Activated CD4-positive, alpha-beta memory T cell treated with anti-CD3 and anti-CD28 coated beads for 36 hours (primary cell): Measurements from ENCODE around the gene MYRF. TPM values are rescaled to one million over a fixed set of nuclear protein-coding genes. Genes with fewer than 3 reads are reported as not detected.
A peak's percentile ranks its signal among the peaks of the same experiment; 100 is the strongest.

Source experiments
- CTCF ChIA-PET: fragments of 350-600 bp; sonication (Branson Sonifier 250); formaldehyde crosslinking; loops from one replicate; lab custom pipeline; 2021; ENCODE audit warnings: antibody characterized with exemption, inconsistent platforms; lab: Charles Lee
- POLR2A ChIA-PET: fragments of 350-600 bp; sonication (Branson Sonifier 250); formaldehyde crosslinking; loops from one replicate; lab custom pipeline; 2021; ENCODE audit warnings: antibody characterized with exemption; lab: Charles Lee
- DNase-seq: peaks from one replicate; pipeline ENCODE4 v3.0.0-alpha.2; 2020
- H3K27ac Mint-ChIP-seq: one replicate; pipeline ENCODE4 v1.8.0; 2021; ENCODE audit warnings: mixed read lengths
- H3K27me3 Mint-ChIP-seq: one replicate; pipeline ENCODE4 v1.8.0; 2021; ENCODE audit warnings: mixed read lengths
- H3K36me3 Mint-ChIP-seq: one replicate; pipeline ENCODE4 v1.8.0; 2021; ENCODE audit warnings: mixed read lengths
- H3K4me1 Mint-ChIP-seq: one replicate; pipeline ENCODE4 v1.8.0; 2021; ENCODE audit warnings: low read depth, mixed read lengths
- H3K4me3 Mint-ChIP-seq: one replicate; pipeline ENCODE4 v1.8.0; 2021; ENCODE audit warnings: mild to moderate bottlenecking, mixed read lengths
- H3K9me3 Mint-ChIP-seq: one replicate; pipeline ENCODE4 v1.8.0; 2021; ENCODE audit warnings: mixed read lengths
- intact Hi-C: fragments of 100-400 bp; cut with micrococcal nuclease; formaldehyde crosslinking; loops from one replicate; pipeline ENCODE4 v1.15.1; 2023
- total RNA-seq, 2 experiments: library from RNA; stranded (reverse); gene quantifications; one replicate each; pipeline ENCODE4 v1.2.3, GENCODE V29; 2021

The MYRF gene
- total RNA-seq, 2 experiments from 2014 or later: 1.2 to 1.4 TPM

GRCh38 chr11:61733120-61733978 lies 19.1 kb upstream of the MYRF start:
- Mint-ChIP-seq H3K27ac (no peak overlapping the region), H3K36me3 (no peaks in the 10 kb centered on the region), H3K4me3 (no peak overlapping the region), H3K9me3 (no peaks in the 10 kb centered on the region), H3K4me1 (peaks cover 2% of the 10 kb centered on the region), H3K27me3 (no peaks in the 10 kb centered on the region)
- POLR2A ChIA-PET: interaction anchor here (1.3 kb wide), 1 partner anchor 35 kb away, joined by 3 read pairs; no protein-coding TSS in a partner anchor
- CTCF ChIA-PET: interaction anchor here (0.5 to 4.0 kb wide), 43 partner anchors 9 to 1844 kb away, joined by 3 to 59 read pairs (median 5); partner anchors contain the start of gene DAGLA
- intact Hi-C loops: loop anchor here (1.0 kb wide), 2 partner anchors 37 to 53 kb away; partner anchors contain the start of gene DAGLA
- DNase-seq: peak; percentile 90

GRCh38 chr11:61734767-61735166 lies 17.7 kb upstream of the MYRF start:
- intact Hi-C loops: no loop called here
- no peak overlapping the region for H3K27ac Mint-ChIP-seq
- H3K9me3 Mint-ChIP-seq: no peaks in the 10 kb centered on the region
- H3K27me3 Mint-ChIP-seq: no peaks in the 10 kb centered on the region
- POLR2A ChIA-PET: no interaction called here
- no peak for DNase-seq
- H3K36me3 Mint-ChIP-seq: no peaks in the 10 kb centered on the region
- CTCF ChIA-PET: interaction anchor here (1.9 to 4.0 kb wide), 5 partner anchors 9 to 96 kb away, joined by 11 to 59 read pairs (median 15); partner anchors contain the start of gene DAGLA
- H3K4me1 Mint-ChIP-seq: peaks cover 2% of the 10 kb centered on the region
- no peak overlapping the region for H3K4me3 Mint-ChIP-seq

DNA sequence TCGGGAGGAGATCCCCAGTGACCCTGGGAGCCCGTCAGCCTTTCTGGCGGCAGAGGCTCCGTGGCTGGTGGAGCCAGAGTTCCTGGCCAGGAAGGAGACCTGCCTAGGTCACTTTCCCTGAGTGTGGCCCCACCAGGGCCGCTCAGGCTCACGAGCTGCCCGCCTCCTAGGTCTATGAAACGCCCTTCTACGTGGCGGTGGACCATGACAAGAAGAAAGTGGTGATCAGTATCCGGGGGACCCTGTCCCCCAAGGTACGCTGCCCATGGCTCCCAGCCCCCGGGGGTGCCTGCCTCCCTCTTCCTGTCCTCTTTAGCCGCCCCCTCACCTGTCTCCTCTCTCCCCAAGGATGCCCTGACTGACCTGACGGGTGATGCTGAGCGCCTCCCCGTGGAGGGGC lies 17.0 kb upstream of the MYRF start:
- no peak overlapping the region for H3K4me3 Mint-ChIP-seq
- H3K27me3 Mint-ChIP-seq: no peaks in the 10 kb centered on the region
- no peak overlapping the region for H3K27ac Mint-ChIP-seq
- no peaks in the 10 kb centered on the region for H3K9me3 Mint-ChIP-seq
- no peaks in the 10 kb centered on the region for H3K36me3 Mint-ChIP-seq
- peaks cover 2% of the 10 kb centered on the region for H3K4me1 Mint-ChIP-seq
- DNase-seq: no peak
- intact Hi-C loops: no loop called here
- ChIA-PET POLR2A (no interaction called here), CTCF (interaction anchor here (3.3 to 4.0 kb wide), 2 partner anchors 8 to 53 kb away, joined by 15 to 59 read pairs; partner anchors contain the start of gene DAGLA)

DNA sequence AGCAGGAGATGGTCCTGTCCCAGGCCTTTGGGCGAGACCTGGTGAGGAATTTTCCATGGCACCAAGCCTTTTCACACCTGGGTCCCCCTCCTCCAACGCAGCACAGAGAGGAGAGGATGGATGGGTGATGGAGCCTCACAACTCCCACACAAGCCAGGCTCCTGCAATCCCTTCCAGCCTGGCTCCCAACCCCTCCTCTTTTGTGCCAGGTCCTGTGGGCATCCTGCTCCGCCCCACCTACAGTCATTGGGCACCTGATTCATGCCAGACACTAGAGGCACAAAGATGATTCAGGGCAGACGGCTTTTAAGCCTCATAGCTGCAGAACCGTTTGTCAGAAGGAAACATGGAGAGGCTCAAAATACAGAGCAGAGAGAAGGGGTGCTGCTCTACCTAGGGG lies 16.1 kb upstream of the MYRF start:
- CTCF ChIA-PET: interaction anchor here (1.1 kb wide), 1 partner anchor 65 kb away, joined by 4 read pairs; no protein-coding TSS in a partner anchor
- no peak for DNase-seq
- POLR2A ChIA-PET: no interaction called here
- H3K4me3 Mint-ChIP-seq: no peak overlapping the region
- H3K27ac Mint-ChIP-seq: no peak overlapping the region
- intact Hi-C loops: no loop called here
- H3K27me3 Mint-ChIP-seq: no peaks in the 10 kb centered on the region
- H3K36me3 Mint-ChIP-seq: no peaks in the 10 kb centered on the region
- peaks cover 2% of the 10 kb centered on the region for H3K4me1 Mint-ChIP-seq
- H3K9me3 Mint-ChIP-seq: no peaks in the 10 kb centered on the region

DNA sequence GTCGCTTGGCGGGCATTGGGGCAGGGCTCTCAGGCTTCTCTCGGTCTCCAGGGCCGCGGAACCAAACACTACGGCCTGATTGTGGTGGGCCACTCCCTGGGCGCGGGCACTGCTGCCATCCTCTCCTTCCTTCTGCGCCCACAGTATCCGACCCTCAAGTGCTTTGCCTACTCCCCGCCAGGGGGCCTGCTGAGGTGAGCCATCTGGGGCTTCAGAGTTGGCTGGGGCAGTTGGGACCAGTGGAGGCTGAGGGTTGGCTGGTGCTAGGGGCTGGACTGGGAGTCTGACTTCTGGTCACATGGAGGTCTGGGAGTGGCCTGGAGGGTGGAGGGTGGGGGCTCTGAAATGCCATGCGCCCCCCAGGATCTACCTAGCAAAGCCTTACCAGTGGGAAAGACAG lies 15.3 kb upstream of the MYRF start:
- H3K4me1 Mint-ChIP-seq: peaks cover 2% of the 10 kb centered on the region
- intact Hi-C loops: no loop called here
- DNase-seq: no peak
- no peaks in the 10 kb centered on the region for H3K36me3 Mint-ChIP-seq
- no peak overlapping the region for H3K4me3 Mint-ChIP-seq
- ChIA-PET CTCF (interaction anchor here (1.1 kb wide), 1 partner anchor 65 kb away, joined by 4 read pairs; no protein-coding TSS in a partner anchor), POLR2A (no interaction called here)
- no peak overlapping the region for H3K27ac Mint-ChIP-seq
- no peaks in the 10 kb centered on the region for H3K9me3 Mint-ChIP-seq
- H3K27me3 Mint-ChIP-seq: no peaks in the 10 kb centered on the region

GRCh38 chr11:61737636-61738386 lies 14.6 kb upstream of the MYRF start:
- no peaks in the 10 kb centered on the region for H3K9me3 Mint-ChIP-seq
- no peak overlapping the region for H3K27ac Mint-ChIP-seq
- DNase-seq: no peak
- ChIA-PET POLR2A (no interaction called here), CTCF (no interaction called here)
- H3K36me3 Mint-ChIP-seq: no peaks in the 10 kb centered on the region
- intact Hi-C loops: no loop called here
- no peaks in the 10 kb centered on the region for H3K27me3 Mint-ChIP-seq
- H3K4me1 Mint-ChIP-seq: peaks cover 2% of the 10 kb centered on the region
- H3K4me3 Mint-ChIP-seq: no peak overlapping the region

GRCh38 chr11:61738776-61739175 lies 13.7 kb upstream of the MYRF start:
- H3K36me3 Mint-ChIP-seq: no peaks in the 10 kb centered on the region
- DNase-seq: no peak
- no peaks in the 10 kb centered on the region for H3K9me3 Mint-ChIP-seq
- intact Hi-C loops: no loop called here
- H3K27me3 Mint-ChIP-seq: no peaks in the 10 kb centered on the region
- H3K27ac Mint-ChIP-seq: no peak overlapping the region
- no peak overlapping the region for H3K4me3 Mint-ChIP-seq
- no peaks in the 10 kb centered on the region for H3K4me1 Mint-ChIP-seq
- CTCF ChIA-PET: no interaction called here
- POLR2A ChIA-PET: no interaction called here

DNA sequence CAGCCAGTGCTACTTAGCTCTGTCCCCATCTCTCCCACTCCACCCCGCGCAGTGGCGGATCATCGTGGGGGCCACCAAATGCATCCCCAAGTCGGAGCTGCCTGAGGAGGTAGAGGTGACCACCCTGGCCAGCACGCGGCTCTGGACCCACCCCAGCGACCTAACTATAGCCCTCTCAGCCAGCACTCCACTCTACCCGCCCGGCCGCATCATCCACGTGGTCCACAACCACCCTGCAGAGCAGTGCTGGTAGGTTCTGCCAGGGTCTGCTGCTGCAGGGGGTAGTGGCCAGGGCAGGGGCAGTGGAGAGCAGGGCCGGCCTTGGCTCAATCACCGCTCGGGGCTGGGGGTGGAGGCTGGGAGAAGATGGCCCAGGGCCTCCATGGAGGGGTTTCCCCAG lies 13.0 kb upstream of the MYRF start:
- Mint-ChIP-seq H3K4me1 (no peaks in the 10 kb centered on the region), H3K4me3 (no peak overlapping the region), H3K9me3 (no peaks in the 10 kb centered on the region), H3K27me3 (no peaks in the 10 kb centered on the region), H3K27ac (no peak overlapping the region), H3K36me3 (no peaks in the 10 kb centered on the region)
- POLR2A ChIA-PET: no interaction called here
- DNase-seq: no peak
- CTCF ChIA-PET: interaction anchor here (1.0 kb wide), 1 partner anchor 158 kb away, joined by 4 read pairs; the partner anchor contains the start of gene SYT7
- intact Hi-C loops: no loop called here

GRCh38 chr11:61739966-61740365 lies 12.5 kb upstream of the MYRF start:
- ChIA-PET CTCF (interaction anchor here (1.0 kb wide), 1 partner anchor 159 kb away, joined by 4 read pairs; the partner anchor contains the start of gene SYT7), POLR2A (no interaction called here)
- H3K27me3 Mint-ChIP-seq: no peaks in the 10 kb centered on the region
- H3K27ac Mint-ChIP-seq: no peak overlapping the region
- H3K4me1 Mint-ChIP-seq: no peaks in the 10 kb centered on the region
- H3K9me3 Mint-ChIP-seq: no peaks in the 10 kb centered on the region
- intact Hi-C loops: no loop called here
- no peaks in the 10 kb centered on the region for H3K36me3 Mint-ChIP-seq
- DNase-seq: no peak
- no peak overlapping the region for H3K4me3 Mint-ChIP-seq

GRCh38 chr11:61742391-61742790 lies 10.0 kb upstream of the MYRF start:
- Mint-ChIP-seq H3K36me3 (no peaks in the 10 kb centered on the region), H3K9me3 (no peaks in the 10 kb centered on the region)
- no peak for DNase-seq

DNA sequence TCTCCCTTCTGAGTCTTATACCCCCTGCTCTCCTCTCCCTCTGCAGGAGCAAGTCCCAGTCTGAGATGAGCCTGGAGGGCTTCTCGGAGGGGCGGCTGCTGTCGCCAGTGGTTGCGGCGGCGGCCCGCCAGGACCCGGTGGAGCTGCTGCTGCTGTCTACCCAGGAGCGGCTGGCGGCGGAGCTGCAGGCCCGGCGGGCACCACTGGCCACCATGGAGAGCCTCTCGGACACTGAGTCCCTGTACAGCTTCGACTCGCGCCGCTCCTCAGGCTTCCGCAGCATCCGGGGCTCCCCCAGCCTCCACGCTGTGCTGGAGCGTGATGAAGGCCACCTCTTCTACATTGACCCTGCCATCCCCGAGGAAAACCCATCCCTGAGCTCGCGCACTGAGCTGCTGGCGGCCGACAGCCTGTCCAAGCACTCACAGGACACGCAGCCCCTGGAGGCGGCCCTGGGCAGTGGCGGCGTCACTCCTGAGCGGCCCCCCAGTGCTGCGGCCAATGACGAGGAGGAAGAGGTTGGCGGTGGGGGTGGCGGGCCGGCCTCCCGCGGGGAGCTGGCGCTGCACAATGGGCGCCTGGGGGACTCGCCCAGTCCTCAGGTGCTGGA lies 8.8 kb upstream of the MYRF start:
- no peak for DNase-seq
- Mint-ChIP-seq H3K4me1 (no peaks in the 10 kb centered on the region), H3K27ac (no peak overlapping the region), H3K4me3 (no peak overlapping the region), H3K27me3 (no peaks in the 10 kb centered on the region), H3K9me3 (no peaks in the 10 kb centered on the region), H3K36me3 (no peaks in the 10 kb centered on the region)
- intact Hi-C loops: no loop called here
- CTCF ChIA-PET: interaction anchor here (2.4 kb wide), 1 partner anchor 9 kb away, joined by 15 read pairs; no protein-coding TSS in a partner anchor
- POLR2A ChIA-PET: no interaction called here

More at GRCh38 chr11:61742391-61742790, 10.0 kb upstream of the MYRF start:
- CTCF ChIA-PET: interaction anchor here (1.3 to 2.4 kb wide), 2 partner anchors 8 to 55 kb away, joined by 3 to 15 read pairs; no protein-coding TSS in a partner anchor
- POLR2A ChIA-PET: no interaction called here
- Mint-ChIP-seq H3K27ac (no peak overlapping the region), H3K27me3 (no peaks in the 10 kb centered on the region), H3K4me3 (no peak overlapping the region), H3K4me1 (no peaks in the 10 kb centered on the region)
- intact Hi-C loops: no loop called here
